Dermis blood vessel endothelial cell (primary cell): ENCODE measurements around the gene HAUS3. TPM values are rescaled to one million over a fixed set of nuclear protein-coding genes. Genes with fewer than 3 reads are reported as not detected.

Experiments
- DNase-seq: peaks from one replicate; pipeline ENCODE4 v3.0.0; 2010
- total RNA-seq: library from RNA; depleted of rRNA; stranded (reverse); fragments of >200 nt; gene quantifications from 2 replicates; pipeline ENCODE4 v1.2.3, GENCODE V29; 2014

Gene HAUS3
- 14.0 and 15.8 TPM in 2 replicates for total RNA-seq

- peak; percentile 99 for DNase-seq
These were observed at the start of gene HAUS3, which contains the start of gene POLN for GRCh38 chr4:2241410-2242353. Gene HAUS3 (minus strand): TSS chr4:2242121. CDS start chr4:2240946, 1,175 bp downstream. Gene POLN (minus strand): TSS chr4:2242121. CDS start chr4:2229231, 12,890 bp downstream.

DNA sequence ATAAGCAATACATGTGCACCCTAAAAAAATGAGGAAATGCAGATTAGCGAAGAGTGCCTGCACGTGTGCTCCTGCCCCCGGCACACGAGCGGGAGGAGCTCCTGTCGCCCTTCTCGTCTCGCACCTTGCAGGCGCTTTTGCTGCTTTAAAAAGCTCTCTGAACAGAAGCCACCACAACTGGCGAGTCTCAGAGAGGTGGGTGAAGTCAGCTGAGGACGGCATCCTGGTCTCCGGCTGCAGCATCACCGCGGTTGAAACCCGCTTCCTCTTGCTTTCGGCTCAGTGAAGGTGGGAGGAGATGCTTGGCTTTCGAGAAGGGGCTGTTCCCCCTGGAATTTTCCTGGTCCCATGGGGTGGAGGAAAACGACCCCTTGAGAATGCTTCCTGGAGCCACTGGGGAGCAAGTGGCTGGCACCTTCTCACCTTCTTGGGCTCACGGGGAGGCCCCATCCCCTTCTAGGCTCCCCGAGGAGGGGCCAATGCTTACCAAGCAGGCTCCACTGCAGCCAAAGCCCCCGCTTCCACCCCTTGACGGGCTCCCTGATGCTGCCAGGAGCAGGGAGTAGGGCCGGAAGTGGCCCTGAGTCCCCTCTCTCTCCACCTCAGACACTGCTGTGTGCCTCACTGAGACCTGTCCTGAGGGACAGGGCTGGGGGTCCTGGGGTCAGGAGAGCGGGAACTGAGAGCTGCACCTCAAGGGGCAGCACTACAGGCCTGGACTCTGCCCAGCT, 49.2 kb upstream of the HAUS3 start:
- DNase-seq: no peak

DNA sequence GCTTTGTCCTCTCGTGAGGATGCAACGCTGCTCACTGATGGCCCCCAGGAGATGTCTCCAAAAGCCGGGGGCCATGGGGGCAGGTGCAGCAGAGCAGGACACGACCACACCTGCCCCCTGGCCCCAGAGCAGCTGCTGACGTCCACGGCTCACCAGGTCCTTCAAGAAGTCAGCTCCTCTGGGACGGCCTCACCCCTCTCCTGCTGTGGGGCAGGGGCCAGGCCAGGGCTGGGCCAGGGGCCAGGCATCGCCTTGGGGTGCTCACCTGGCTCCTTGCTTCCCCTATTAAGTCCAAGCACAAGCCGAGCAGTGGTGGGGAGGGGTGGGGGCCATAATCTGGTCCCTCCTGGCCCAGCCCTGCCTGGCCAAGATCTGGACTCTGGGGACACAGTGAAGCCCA, 48.6 kb upstream of the HAUS3 start:
- DNase-seq: no peak

- no peak for DNase-seq
These were observed 48.0 kb upstream of the HAUS3 start for GRCh38 chr4:2289955-2290333.

- no peak for DNase-seq
These were observed 47.5 kb upstream of the HAUS3 start for GRCh38 chr4:2289311-2289954.

DNA sequence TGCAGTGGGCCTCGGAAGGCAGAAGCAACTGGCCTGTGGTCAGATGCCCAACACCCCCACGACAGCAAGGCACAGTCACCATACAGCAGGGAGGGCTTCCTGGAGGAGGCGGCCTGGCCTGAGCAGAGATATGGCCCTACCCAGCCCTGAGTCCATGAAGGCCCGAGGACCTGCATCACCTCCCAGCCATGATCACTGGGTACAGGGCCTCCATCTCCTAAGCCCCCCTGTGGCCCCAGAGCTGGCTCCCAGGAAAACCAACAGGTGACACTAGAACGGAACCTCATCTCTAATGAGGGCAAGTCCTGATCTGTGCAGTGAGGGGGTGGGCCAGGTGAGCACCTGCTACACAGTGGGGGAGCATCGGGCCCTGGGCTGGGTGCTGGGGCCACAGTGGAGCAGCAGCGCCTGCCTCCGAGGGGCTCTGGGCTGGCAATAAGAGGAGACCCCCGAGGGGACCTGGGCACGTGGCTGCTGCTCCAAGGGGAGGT, 46.2 kb upstream of the HAUS3 start:
- no peak for DNase-seq

- no peak for DNase-seq
These were observed 45.6 kb upstream of the HAUS3 start for GRCh38 chr4:2287594-2287915.

DNA sequence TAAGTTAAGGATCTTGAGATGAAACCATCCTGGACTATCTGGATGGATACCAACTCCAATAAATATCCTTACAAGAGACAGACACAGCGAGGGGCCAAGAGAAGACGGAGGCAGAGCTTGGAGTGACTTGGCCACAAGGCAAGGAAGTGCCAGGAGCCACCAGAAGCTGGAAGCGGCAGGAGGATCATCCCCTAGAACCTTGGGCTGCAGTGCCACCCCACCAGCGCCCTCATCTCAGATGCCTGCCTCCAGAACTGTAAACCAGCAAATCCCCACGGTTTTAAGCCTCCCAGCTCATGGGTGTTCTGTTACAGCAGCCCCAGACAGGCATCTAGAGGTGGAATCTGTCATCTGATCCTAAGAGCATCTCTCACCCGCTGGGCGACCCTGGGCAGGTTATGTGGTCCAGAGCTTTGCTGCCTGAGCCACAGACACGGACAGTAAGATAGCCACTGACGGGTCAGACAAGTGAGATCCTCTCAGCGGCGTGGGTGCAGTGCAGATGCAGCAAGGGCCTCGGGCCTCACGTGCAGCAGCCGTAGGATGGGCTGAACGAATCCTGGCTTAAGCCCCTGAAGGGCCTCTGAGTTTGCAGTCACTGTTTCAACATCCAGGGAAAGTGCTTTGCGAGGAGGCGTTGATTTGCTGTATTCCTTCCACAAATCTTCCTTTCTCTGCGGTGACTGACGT, 45.1 kb upstream of the HAUS3 start:
- no peak for DNase-seq

DNA sequence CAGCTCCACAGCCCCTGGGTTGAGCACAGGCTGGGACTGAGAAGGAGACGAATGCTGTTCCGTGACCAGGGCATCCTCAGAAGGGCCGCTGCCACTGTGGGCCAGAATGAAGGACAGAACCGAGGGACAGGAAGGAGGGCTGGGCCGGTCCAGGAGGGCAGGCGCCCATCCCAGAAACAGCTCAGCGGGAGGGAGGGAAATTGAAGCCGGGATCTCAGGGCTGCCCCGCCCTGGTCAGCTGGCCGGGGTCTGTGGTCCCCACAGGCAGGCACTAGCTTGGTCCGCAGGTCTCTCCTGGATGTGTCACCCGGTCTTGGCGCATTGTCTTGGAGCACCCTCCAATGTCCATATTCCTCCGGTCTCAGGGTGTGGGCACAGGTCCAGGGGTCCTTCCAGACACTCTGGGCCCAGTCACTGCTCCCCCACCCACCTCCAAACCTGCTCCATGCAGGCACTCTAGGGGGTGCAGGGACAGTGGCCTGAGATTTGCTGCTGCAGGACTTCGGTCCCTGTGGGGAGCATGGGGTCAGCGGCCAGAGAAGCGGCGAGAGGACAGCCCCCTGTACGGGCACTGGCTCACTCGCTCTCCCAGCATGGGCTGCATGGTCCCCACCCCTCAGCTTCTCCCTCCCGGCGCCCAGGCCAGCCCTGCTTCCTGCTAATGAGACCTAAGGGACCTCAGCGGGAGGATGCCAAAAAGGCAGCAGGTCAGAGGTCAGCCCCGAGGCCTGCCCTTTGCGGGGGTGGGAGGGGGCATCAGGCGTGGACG, 43.9 kb upstream of the HAUS3 start:
- no peak for DNase-seq

GRCh38 chr4:2284934-2285612, 43.2 kb upstream of the HAUS3 start:
- DNase-seq: peak; percentile 50

GRCh38 chr4:2284161-2284933, 42.4 kb upstream of the HAUS3 start:
- DNase-seq: no peak

GRCh38 chr4:2283199-2283711, 41.3 kb upstream of the HAUS3 start:
- no peak for DNase-seq

DNA sequence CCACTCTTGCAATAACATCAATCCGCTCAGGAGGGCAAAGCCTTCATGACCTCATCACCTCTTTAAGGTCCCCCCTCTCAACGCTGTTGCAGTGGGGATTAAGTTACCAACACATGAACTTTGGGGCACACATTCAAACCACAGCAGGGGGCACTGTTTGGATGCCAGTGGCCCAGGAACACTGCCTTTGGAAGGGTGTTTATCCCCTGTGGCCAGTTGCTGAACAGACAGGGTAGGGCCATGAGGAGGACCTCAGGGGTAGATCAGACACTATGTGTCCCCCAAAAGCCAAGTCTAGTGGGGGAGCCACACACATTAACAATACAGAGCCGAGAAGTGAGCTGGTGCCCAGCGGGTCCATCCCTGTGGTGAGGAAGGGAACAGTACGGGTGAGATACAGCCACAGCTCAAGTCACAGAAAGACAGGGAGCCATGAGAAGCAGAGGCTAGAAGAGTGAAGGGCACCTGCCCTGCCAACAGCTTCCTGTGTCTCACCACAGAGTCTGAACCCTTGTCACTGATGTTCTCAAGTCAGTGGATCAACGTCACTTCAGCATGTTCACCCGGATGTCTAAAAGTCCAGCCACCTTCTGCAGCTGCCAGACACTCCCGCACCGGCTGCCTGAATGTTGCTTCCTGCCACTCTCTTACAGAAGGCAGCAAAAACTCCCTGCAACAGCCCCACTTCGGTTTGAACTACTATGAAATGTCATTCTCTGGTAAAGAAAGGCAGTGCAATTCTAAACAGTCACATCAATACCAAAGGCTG, 39.8 kb upstream of the HAUS3 start:
- DNase-seq: peak; percentile 47

DNA sequence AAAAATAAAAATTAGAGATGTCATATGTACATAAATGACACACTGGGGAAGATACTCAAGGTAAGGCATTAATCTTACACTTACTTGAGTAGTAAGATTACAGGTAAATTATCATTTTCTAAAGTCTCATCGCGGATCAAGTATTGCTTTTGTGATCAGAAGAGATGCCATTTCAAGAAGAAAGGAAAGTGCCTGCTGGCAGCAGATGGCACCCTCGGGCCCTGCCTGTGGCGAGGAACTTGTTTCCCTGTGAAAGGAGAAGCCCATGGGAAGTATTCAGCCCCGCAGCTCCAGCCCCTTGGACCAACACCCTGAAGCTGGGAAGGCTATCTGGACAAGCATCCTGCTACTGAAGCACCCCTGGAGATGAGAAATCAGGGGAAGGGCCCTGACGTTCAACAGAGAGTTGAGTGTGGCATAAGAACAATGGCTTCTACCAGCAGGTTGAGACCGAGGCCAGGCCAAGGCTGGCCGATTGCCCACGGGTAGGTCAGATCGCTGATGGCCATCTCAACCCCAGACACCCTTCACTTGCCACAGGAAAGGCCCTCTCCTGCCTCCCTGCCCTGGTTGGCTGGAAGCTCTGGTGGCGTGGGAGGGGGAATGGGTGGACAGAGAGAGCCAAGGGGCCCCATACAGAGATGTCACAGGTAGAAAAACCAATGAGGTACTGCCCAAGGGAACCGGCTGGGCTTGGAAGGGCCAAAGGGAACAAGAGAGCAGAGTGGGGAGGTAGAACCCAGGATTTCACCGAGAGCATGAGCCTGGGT, 38.8 kb upstream of the HAUS3 start:
- DNase-seq: peak; percentile 29

DNA sequence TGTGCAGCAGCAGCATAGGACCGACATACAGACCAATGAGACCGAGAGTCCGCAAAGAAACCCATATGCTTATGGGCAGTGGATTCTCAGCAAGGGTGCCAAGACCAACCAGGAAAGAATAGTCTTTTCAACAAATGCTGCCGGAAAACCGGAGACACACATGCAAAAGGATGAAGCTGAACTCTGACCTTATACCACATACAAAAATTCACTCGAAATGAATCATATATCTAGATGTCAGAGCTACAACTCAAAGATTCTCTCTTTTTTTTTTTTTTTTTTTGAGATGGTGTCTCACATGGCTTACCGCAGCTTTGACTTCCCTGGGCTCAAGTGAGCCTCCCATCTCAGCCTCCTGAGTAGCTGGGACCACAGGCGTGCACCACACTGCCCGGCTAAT, 36.0 kb upstream of the HAUS3 start:
- DNase-seq: no peak

GRCh38 chr4:2276581-2277325, 34.8 kb upstream of the HAUS3 start:
- DNase-seq: no peak

- DNase-seq: no peak
These were observed 33.8 kb upstream of the HAUS3 start for GRCh38 chr4:2275546-2276251.
